A549 treated with AZD2906 at 1 μM for 4 hours (cell line): ENCODE measurements around the gene SLC39A1. TPM values are rescaled to one million over a fixed set of nuclear protein-coding genes. Genes with fewer than 3 reads are reported as not detected.

Experiments used
- total RNA-seq: library from RNA; stranded (reverse); fragments of 200-300 nt; extraction: Qiagen RNA extraction; gene quantifications from 5 replicates; pipeline ENCODE4 v1.2.3, GENCODE V29; 2022

Gene SLC39A1, protein sequence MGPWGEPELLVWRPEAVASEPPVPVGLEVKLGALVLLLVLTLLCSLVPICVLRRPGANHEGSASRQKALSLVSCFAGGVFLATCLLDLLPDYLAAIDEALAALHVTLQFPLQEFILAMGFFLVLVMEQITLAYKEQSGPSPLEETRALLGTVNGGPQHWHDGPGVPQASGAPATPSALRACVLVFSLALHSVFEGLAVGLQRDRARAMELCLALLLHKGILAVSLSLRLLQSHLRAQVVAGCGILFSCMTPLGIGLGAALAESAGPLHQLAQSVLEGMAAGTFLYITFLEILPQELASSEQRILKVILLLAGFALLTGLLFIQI
- 155 to 163 TPM (median 161 TPM) in 5 replicates for total RNA-seq

DNA sequence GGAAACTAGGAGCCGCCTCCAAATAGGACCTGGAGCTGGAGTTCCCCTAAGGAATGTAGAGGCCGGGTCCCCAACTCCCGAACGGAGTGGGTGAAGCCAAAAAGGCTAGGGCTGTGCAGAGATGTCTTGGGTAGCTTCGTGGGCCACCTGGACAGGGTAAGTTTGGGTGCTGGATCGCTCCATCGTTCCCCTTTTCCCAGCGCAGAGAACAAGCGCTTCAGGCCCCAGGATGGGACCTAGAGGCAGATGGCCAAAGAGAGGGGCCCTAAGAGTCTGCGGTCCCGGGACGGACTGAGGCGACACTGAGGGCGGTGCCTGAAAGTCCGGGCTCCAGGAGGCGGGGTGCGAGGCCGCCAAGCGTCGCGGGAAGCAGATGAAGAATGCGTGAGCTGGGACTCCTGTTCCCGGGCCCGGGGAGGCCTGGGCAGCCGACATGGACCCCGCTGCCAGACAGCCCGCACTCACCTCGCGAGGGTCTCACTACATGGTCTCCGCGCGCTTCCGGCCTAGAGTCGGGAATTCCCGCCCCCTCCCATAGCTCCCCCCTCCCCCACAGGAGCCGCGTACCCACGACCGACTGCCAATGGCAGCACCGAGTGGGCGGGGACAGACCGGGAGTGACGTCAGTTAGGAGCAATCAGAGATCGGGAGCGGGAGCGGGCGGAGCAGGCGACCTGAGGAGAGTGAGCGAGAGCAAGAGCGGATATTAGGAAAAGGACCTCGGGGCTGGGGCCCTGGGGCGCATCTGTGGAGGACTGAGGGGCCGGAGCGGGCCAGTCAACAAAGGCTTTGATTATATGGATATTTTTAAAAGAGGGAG, at the start of gene SLC39A1:
SLC39A1 (minus strand) TSS at position 508 of the 820 bp plus-strand sequence. CDS start 822 bp downstream, outside the sequence.

DNA sequence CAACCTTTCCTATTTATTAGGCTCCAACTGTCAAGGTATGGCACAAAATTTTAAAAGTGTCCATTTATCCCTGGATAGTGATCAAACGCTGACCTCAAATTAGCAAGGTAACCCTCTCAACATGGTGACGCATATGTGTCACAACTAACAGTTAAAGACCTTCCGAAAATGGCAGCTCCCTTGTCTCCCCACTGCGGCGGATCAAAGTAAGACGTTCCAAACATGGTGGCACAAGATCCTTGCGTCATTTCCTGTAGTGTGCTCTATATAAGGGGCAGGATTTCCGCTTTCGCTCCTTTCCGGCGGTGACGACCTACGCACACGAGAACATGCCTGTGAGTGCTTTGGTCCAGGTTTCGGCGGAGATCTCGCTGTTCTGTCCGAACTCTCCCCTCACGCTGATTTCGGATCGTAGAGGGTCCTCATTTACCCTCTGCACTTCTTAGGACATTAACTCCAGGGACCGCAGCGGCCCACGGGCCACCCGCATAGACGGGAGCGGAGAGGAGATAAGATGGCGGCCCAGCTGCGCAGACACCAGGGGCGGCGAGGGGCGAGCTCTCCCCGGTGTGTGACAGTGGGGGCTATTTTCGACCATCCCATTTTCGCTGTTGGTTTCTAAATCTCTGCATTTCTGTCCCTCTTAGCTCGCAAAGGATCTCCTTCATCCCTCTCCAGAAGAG, 27.3 kb upstream of the SLC39A1 start, which contains the start of gene RPS27:
RPS27 (plus strand) TSS at position 295 of the 683 bp plus-strand sequence; CDS start at position 330, 35 bp downstream.

DNA sequence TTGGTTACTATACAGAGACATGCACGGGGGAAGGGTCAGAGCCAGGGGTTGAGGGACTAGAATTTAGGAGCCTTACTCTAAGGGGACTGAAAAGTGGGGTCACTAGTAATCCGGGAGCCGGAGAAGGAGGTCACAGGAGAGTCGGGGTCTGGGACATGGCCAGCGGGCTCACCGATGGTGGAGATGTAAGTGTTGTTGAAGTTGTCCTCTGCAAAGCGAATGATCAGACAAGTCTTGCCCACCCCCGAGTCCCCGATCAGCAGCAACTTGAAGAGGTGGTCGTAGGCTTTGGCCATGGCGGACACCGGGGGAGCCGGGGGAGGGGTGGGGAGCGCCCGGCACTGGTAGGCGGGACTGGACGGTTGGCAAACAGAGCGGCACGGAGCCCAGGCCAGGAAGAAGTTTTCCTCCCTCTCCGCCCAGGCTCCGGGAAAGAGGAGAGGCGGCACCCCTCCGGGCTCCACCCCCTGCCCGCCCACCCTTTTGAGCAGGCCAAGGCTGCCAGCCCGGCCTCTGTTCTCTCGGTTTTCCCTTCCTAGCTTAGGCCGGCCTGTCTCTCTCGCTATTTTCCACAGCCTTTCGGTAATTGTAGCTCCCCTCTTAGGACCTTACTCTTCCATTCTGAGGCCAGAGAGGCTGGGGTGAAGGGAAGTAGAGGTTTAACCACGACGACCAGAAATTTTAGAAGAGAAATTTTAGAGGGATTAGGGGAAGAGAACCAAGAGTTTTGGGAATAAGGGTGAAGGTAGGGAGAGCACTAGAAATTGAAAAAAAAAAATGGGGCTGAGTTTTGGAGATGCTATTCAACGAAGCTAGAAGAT, 22.8 kb upstream of the SLC39A1 start, which contains the start of gene RAB13:
RAB13 (minus strand) TSS at position 399 of the 821 bp plus-strand sequence; CDS start at position 296, 103 bp downstream.

DNA sequence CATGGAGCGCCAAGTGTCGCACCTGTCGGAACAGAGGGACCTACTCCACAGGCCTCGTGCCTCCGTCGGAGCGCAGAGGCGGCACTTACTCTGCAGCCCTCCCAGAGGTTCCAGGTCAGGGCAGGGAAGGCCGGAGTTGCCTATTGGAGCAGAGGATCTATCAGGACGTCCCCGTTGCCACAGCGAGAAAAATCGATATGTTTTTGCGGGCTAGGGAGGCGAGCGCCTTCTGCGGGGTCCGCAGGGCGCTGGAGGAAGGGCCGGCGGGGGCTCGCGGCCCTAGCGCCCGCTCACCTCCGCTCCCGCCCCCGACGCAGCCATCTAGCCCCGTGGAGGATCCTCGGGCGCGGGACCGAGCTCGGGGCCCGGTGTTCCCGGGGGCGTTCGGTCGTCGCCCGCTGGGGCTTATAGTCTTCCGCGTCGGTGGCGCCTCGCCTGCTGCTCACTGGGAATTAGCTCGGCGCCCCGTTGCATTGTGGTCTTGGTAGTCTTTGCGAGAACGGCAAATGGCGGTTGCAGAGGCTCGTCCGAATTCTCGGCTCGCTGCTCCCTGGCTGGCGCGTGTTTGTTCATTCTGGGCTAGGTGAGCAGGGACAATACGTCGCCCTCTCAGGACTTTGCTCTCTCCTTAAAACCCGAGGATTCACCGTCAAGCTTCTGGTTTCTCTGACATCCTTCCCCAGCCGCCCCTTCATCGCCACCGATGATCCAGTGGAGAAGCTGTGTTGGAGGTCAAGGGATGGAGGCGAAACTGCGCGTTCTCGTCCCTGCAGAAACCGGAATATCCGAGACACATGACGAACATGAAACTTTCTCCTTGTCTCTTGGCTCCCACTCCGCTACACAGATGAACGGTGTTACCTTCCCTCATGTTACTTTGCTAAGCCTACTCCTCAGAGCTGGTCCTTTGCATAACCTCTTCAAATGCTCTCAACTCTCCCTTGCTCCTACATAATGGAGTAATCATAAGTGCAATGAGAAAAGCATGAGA, 14.2 kb upstream of the SLC39A1 start, which contains the start of gene JTB:
JTB (minus strand) TSS at position 425 of the 991 bp plus-strand sequence; CDS start at position 3, 422 bp downstream.

DNA sequence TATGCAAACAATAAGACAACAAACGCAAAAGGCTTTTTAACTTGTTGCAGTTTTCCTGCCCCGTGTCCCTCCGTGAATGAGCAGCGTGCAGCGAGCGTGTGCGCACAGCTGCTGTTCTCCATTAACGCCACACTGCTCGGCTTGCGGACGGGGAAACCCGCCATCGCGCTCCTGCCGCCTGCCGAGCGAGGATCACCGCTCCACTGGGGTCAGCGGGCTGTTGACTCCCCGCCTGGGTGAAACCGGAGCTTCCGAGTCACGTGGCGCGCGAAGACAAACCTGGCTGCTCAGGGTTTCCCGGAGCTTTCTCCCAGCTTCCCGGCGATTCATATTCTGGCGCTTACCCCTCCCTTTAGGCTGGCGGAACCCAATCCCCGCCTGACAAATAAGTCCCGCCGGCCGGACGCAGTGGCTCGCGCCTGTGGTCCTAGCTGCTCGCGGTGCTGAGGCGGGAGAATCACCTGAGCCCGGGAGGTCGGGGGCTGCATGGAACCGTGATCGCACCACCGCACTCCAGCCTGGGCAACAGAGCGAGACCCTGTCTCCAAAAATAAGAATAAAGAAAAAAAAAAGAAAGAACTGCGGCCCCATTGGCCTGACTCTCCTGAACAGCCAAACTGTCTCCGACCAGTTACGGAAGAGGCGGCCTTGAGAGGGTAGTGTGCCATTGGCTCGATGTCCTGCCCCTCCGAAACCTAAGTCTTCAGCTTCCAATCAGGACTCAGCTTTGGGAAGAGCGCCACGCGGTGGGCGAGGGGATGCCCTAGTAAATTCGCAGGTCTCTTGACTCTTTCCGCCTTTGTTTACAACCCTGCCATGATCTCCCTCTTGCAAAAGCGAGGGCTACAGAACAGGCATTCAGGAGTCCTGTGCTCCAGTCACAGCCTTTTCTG, 4.0 kb upstream of the SLC39A1 start, which contains the start of gene CREB3L4:
CREB3L4 (plus strand) TSS at position 796 of the 893 bp plus-strand sequence. CDS start 624 bp downstream, outside the sequence.

DNA sequence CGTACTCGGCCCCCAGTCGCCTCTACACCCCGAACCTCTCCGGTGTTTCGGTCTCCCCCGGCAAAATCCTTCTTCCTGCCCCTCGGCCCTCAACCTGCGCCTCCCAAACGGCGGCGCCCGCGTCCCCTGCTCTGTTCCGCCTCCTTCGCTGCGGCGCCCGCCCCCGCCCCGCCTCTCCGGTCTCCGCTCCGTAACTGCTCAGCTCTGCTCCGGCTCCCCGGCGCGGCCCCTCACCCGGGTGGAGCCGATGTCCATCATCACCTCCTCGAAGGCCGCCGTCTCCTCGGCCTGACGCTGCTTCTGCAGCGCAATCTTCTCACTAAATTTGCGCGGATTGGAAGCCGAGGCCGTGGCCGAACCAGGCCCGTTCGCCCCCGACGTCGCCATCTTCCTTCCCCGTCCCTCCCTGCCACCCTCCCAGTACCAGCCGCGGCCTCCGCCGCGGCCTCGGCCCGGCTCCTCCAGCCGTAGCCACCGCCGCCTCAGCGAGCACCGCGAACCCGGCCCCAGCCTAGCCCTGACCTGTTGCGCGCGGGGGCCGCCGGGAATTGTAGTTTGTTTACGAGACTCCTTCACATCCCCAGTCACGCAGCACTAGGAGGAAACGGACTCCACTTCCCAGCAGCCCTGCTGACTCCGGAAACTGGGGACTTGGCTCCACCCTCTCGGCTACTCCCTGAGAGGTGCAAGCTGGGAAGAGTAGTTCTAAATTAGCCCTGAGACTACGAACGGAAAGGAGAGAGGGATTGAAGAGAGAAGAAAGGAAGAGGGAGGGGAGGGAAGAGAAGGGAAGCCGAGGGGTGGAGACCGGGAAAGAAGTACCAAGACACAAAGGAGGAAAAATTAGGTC, 5.0 kb downstream of the SLC39A1 start, which contains the start of gene CRTC2:
CRTC2 (minus strand) TSS at position 502 of the 850 bp plus-strand sequence; CDS start at position 387, 115 bp downstream.

DNA sequence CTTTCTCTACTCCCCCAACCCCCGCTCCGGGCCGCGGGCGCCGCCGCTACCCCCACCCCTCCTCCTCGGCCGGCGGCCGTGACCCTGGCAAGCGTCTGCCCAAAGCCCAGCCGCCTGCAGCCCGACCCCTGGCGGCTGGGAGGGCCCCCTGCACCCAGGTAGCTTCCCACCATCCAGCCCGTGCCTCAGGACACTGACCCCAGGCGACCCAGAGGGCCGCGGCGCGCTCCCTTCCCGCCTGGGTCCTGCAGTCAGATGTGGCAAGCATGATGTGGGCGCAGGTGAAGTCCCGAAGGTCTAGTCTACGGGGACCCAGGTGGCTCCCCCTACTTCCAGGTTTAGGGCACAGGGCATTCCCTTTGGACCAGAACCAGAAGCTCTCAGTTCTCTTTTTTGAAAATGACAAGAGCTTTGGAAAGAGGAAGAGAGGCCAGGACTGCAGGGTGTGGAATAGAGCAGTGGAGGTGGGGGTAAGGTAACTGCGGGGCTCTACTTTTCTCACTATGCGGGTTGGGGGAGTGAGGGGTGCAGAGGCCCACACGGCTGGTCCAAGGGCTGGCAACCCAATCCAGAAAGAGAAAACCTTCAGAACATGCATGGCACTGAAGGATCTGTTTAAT, 16.6 kb downstream of the SLC39A1 start, which contains the start of gene DENND4B:
DENND4B (minus strand) TSS at position 97 of the 620 bp plus-strand sequence. CDS start 2,344 bp downstream, outside the sequence.

DNA sequence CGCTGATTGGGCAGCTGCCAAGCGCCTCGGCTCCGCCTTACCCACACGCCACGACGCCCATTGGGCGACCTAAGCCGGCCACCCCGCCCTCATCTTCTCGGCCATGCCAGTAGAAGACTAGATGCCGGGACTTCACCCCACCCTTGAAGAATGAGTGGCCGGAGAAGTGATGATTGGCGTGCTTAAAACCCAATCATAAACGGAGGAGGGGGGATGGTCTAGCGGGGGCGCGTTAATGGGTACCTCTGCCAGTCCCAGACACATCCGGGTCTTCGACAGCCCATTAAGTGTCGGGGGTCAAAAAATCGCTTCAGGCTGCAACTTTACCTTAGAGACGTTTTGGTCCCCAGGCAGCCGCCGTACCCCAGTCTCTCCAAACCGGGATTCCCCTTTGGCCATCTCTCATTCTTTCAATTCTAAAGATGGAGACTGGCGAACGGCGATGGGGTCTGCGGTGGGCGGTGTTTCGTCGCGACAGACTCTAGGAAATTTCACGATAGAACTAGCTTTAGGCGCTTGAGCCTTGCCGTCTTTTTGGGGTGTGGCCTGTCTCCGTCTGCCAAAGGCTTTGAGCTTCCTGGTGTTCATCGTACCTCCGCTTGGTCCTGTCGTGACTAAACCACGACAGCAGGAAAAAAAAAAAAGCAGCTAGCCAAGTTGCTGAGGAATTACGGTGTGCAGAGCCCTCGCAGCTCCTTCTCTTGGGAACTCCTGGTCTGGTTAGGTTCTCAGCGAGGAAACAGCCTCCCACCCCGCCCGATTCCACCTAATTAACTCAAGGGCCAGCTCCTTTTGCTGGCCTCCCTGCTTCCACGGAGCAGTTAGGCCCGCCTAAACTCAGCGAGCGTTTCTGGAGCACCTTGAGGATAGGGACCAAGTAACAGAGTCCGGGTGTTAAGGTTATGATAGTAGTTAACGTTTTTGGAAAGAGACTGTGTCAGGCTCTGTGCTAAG, 40.1 kb downstream of the SLC39A1 start, which contains the start of gene GATAD2B:
GATAD2B (minus strand) TSS at position 1 of the 954 bp plus-strand sequence. CDS start 94,625 bp downstream, outside the sequence.

Other genes starting within 250 kb of the SLC39A1 start
- 17.0 to 22.0 TPM (median 20.2 TPM) in 5 replicates for gene INTS3, start 235.5 kb downstream of the SLC39A1 start, total RNA-seq
- 1.1 to 2.0 TPM (median 1.5 TPM) in 5 replicates for gene SLC27A3, start 188.1 kb downstream of the SLC39A1 start, total RNA-seq
- gene GATAD2B, start 40.6 kb downstream of the SLC39A1 start, total RNA-seq = 7.4 to 10.2 TPM (median 8.7 TPM) in 5 replicates
- gene DENND4B, start 16.8 kb downstream of the SLC39A1 start, total RNA-seq = 26.8 to 35.4 TPM (median 31.5 TPM) in 5 replicates
- 28.3 to 41.0 TPM (median 39.4 TPM) in 5 replicates for gene CRTC2, start 4.9 kb downstream of the SLC39A1 start, total RNA-seq
- gene CREB3L4, start 4.4 kb upstream of the SLC39A1 start, total RNA-seq = 9.0 to 10.8 TPM (median 10.0 TPM) in 5 replicates
- gene JTB, start 14.1 kb upstream of the SLC39A1 start, total RNA-seq = 103 to 161 TPM (median 144 TPM) in 5 replicates
- 128 to 149 TPM (median 134 TPM) in 5 replicates for gene RAB13, start 22.8 kb upstream of the SLC39A1 start, total RNA-seq
- 4,364 to 6,762 TPM (median 4,498 TPM) in 5 replicates for gene RPS27, start 27.2 kb upstream of the SLC39A1 start, total RNA-seq
- not detected in 5 replicates for gene NUP210L, start 191.5 kb upstream of the SLC39A1 start, total RNA-seq
- 457 to 634 TPM (median 478 TPM) in 5 replicates for gene TPM3, start 228.6 kb upstream of the SLC39A1 start, total RNA-seq
- gene CFAP141, start 242.8 kb upstream of the SLC39A1 start, total RNA-seq = 0.37 TPM in 1 of 5 replicates, not detected in the others